HL-60 (cell line): Measurements from ENCODE around the gene MYRIP.

Experiments used
- GABPA ChIP-seq: IDR thresholded peaks from 2 replicates; pipeline ENCODE4 v1.6.1; 2012; ENCODE audit warnings: low read depth
- POLR2AphosphoS5 ChIP-seq: IDR thresholded peaks from 2 replicates; pipeline ENCODE4 v1.6.1; 2012; ENCODE audit warnings: low read depth
- TF ChIP-seq, protein P1 (sequence below): IDR thresholded peaks from one replicate; pipeline ENCODE4 v1.5.1; 2011; ENCODE audit warnings: low read length, control low read depth, inconsistent platforms; ENCODE audit not compliant: insufficient read depth
- TF ChIP-seq, protein P2 (sequence below): IDR thresholded peaks from 2 replicates; pipeline ENCODE4 v1.6.1; 2012; ENCODE audit warnings: low read depth; ENCODE audit not compliant: insufficient replicate concordance

DNA sequence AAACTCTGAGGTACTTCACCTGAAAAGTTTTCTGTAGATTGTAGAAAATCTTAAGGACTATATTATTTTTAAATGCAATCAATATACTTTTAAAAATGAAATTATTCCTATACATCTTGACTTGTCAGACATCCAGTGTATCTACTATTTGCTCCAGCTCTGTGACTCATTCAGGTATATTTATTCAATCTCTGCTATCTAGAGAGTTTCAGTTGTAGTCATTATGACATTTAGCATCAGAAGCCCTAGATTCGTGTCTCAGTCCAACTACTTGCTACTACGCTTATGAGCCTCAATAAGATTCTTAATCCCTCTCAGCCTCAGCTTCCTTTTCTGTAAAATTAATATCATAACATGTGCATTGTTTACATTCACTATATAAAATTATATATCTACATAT is 477.8 kb downstream of the MYRIP start:
- TF ChIP-seq, protein P1, sequence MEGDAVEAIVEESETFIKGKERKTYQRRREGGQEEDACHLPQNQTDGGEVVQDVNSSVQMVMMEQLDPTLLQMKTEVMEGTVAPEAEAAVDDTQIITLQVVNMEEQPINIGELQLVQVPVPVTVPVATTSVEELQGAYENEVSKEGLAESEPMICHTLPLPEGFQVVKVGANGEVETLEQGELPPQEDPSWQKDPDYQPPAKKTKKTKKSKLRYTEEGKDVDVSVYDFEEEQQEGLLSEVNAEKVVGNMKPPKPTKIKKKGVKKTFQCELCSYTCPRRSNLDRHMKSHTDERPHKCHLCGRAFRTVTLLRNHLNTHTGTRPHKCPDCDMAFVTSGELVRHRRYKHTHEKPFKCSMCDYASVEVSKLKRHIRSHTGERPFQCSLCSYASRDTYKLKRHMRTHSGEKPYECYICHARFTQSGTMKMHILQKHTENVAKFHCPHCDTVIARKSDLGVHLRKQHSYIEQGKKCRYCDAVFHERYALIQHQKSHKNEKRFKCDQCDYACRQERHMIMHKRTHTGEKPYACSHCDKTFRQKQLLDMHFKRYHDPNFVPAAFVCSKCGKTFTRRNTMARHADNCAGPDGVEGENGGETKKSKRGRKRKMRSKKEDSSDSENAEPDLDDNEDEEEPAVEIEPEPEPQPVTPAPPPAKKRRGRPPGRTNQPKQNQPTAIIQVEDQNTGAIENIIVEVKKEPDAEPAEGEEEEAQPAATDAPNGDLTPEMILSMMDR = no peak
- TF ChIP-seq POLR2AphosphoS5 (no peak), GABPA (no peak)
- TF ChIP-seq, protein P2, sequence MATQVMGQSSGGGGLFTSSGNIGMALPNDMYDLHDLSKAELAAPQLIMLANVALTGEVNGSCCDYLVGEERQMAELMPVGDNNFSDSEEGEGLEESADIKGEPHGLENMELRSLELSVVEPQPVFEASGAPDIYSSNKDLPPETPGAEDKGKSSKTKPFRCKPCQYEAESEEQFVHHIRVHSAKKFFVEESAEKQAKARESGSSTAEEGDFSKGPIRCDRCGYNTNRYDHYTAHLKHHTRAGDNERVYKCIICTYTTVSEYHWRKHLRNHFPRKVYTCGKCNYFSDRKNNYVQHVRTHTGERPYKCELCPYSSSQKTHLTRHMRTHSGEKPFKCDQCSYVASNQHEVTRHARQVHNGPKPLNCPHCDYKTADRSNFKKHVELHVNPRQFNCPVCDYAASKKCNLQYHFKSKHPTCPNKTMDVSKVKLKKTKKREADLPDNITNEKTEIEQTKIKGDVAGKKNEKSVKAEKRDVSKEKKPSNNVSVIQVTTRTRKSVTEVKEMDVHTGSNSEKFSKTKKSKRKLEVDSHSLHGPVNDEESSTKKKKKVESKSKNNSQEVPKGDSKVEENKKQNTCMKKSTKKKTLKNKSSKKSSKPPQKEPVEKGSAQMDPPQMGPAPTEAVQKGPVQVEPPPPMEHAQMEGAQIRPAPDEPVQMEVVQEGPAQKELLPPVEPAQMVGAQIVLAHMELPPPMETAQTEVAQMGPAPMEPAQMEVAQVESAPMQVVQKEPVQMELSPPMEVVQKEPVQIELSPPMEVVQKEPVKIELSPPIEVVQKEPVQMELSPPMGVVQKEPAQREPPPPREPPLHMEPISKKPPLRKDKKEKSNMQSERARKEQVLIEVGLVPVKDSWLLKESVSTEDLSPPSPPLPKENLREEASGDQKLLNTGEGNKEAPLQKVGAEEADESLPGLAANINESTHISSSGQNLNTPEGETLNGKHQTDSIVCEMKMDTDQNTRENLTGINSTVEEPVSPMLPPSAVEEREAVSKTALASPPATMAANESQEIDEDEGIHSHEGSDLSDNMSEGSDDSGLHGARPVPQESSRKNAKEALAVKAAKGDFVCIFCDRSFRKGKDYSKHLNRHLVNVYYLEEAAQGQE = no peak
